Stomach smooth muscle (tissue), 2 donors: ENCODE measurements around the gene TMEM44.
A peak's percentile ranks its signal among the peaks of the same experiment; 100 is the strongest.

ENCODE experiments used
- H3K27ac ChIP-seq: one replicate; pipeline ENCODE4 v1.7.0; 2013; ENCODE audit warnings: mild to moderate bottlenecking, low read length, inconsistent platforms
- H3K27me3 ChIP-seq, 2 donors: one replicate each; pipeline ENCODE4 v1.7.0; 2013; ENCODE audit warnings: low read length in 2 of 2; ENCODE audit not compliant: insufficient read depth in 2 of 2, control insufficient read depth in 1 of 2
- H3K36me3 ChIP-seq, 2 donors: one replicate each; pipeline ENCODE4 v1.7.0; 2013; ENCODE audit warnings: low read length in 2 of 2; ENCODE audit not compliant: control insufficient read depth in 2 of 2, insufficient read depth in 2 of 2
- H3K4me1 ChIP-seq: one replicate; pipeline ENCODE4 v1.7.0; 2013; ENCODE audit warnings: low read length; ENCODE audit not compliant: control insufficient read depth, insufficient read depth
- H3K4me3 ChIP-seq, 2 donors: one replicate each; pipeline ENCODE4 v1.7.0; 2013; ENCODE audit warnings: low read length in 2 of 2
- H3K9ac ChIP-seq, 2 donors: one replicate each; pipeline ENCODE4 v1.7.0; 2013; ENCODE audit warnings: low read length in 2 of 2, mild to moderate bottlenecking in 1 of 2
- H3K9me3 ChIP-seq, 2 donors: one replicate each; pipeline ENCODE4 v1.7.0; 2013; ENCODE audit warnings: low read length in 2 of 2; ENCODE audit not compliant: control insufficient read depth in 2 of 2
- donor health status: healthy.
- donor health status: Pancreatic carcinoma.

TMEM44 gene

DNA sequence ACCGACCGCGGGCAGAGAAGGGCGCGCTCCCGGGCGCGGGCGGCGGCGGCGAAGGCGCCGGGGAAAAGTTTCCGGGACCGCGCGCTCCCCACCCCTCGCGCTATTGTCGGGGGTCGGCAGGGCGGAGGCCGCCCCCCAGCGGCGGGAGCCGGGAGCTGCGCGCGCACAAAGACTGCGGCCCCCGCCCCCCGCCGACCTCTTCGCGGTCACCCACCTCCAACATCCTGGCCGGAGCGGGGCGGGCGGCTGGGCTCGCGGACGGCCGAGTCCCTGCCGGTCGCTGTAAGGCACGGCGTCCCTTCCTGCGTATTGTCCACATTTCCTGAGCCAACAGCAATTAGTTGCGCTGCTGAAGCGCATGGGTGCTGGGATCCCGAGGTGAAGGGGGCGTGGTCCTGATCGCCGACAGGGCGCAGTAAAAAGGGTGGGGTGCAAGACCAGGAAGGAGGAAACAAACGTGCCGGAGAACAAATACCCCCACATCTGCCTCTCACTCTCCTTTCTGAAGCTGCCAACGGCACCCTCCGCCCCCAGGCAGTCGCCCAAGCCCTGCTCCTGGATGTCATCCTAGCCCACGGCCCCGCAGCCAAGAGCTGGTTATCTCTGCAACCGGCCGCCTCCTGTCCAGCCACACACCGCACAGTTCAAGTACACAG lies at the start of gene TMEM44:
TSS of gene TMEM44 (minus strand) at position 71 of the 656 bp plus-strand sequence. CDS start 204 bp downstream, outside the sequence.
- Histone ChIP-seq H3K4me3 (peak within 1 kb of the TSS; percentile 76 to 79), H3K36me3 (no peaks in the 10 kb centered on the region), H3K27me3 (no peaks in the 10 kb centered on the region), H3K9me3 (no peaks in the 10 kb centered on the region), H3K4me1 (peaks cover 5% of the 10 kb centered on the region), H3K27ac (no peak within 1 kb of the TSS), H3K9ac (peak within 1 kb of the TSS; percentile 42 to 47)

- peaks cover 28% of the 10 kb centered on the region for H3K4me1 ChIP-seq
- H3K9ac ChIP-seq, result peak overlapping the region in 1 of 2 donors; percentile 51
- no peak overlapping the region for H3K27ac ChIP-seq
- H3K36me3 ChIP-seq, result no peaks in the 10 kb centered on the region
- H3K27me3 ChIP-seq, result no peaks in the 10 kb centered on the region
- no peaks in the 10 kb centered on the region for H3K9me3 ChIP-seq
- no peak overlapping the region for H3K4me3 ChIP-seq
These were observed 49.6 kb upstream of the TMEM44 start for GRCh38 chr3:194682694-194683310.

DNA sequence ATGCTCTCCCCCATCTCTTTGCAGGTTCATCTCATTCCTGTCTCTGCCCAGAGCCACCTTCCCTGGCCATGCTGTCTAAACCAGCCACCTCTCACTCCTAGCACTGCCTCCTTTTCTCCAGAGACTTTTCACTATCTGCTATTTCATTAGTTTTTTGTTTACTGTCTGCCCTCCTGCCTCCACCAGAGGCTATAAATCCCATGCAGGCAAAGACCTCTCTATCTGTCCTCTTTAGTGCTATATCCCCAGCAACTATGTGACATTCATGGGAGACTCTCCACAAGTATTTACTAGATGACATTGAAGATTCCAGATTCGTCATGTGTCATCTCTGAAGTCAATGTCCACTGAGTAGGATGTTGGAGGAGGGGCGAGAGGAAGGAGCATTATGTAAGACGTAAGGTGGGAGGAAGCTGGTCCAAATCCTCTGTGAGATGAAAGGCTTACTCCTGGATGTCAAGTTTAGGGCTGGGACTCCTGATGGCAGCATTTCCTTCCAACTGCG lies 49.0 kb upstream of the TMEM44 start:
- Histone ChIP-seq H3K9me3 (no peaks in the 10 kb centered on the region), H3K36me3 (no peaks in the 10 kb centered on the region), H3K4me3 (no peak overlapping the region), H3K27me3 (no peaks in the 10 kb centered on the region), H3K4me1 (peaks cover 22% of the 10 kb centered on the region), H3K9ac (peak overlapping the region in 1 of 2 donors; percentile 51), H3K27ac (no peak overlapping the region)

DNA sequence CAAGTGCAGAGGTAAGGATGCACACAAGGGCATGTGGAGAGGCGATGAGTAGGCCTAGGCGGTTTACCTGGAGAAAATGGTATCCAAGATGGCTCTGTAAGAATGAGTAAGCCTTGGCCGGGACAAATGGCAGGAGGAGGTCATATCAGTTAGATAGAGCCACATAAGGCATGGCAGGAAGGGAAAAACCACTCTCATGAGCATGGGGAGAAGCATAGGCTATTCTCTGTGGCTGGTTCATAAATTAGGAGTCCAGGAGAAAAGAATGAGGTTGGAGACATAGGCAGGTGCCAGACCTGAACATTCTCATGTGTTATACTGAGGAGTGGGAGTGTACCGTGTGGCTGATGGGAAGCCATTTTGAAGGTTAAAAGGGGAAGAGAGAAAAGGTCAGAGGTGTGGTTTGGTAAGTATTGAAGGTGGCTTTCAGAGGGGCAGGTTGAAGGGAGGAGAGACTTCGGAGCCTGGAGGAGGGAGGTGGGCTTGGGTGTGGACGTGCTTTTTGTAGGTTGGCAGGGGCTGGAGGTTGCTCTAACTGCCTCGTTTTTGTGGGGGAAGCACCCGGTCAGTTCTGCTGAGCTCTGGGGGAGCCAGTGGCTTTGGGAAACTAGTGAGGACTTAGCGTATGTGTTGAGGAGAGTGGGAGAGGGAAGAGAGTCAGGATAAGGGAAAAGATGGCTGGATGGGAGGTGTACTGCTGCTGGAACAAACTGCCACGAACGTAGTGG lies 47.8 kb upstream of the TMEM44 start:
- Histone ChIP-seq H3K27ac (no peak overlapping the region), H3K27me3 (no peaks in the 10 kb centered on the region), H3K9me3 (no peaks in the 10 kb centered on the region), H3K9ac (no peak overlapping the region), H3K4me1 (peaks cover 12% of the 10 kb centered on the region), H3K4me3 (no peak overlapping the region), H3K36me3 (no peaks in the 10 kb centered on the region)

DNA sequence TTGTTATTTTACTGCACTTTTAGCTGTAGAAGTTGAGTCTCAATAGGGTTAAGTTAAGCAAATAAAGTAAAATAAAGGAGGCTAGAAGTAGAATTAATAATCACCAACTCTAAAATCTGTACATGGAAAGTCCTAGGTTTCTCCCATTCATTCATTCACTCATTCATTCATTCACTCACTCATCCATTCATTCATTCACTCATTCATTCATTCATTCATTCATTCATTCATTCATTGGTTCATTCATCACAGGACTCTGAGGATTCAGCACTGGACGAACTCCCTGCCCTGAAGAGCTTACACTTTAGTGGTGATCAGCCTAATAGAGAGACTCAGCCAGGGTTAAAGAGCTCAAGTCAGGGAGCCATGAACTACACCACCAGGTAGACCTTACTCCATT lies 43.3 kb upstream of the TMEM44 start:
- peaks cover 0 to 5% of the 10 kb centered on the region in 2 donors for H3K27me3 ChIP-seq
- H3K9ac ChIP-seq, result no peak overlapping the region
- no peak overlapping the region for H3K4me3 ChIP-seq
- H3K36me3 ChIP-seq, result no peaks in the 10 kb centered on the region
- peaks cover 2% of the 10 kb centered on the region for H3K4me1 ChIP-seq
- no peaks in the 10 kb centered on the region for H3K9me3 ChIP-seq
- H3K27ac ChIP-seq, result no peak overlapping the region

GRCh38 chr3:194675680-194676079 lies 42.5 kb upstream of the TMEM44 start:
- H3K27ac ChIP-seq, result no peak overlapping the region

GRCh38 chr3:194675081-194675640 lies 41.9 kb upstream of the TMEM44 start:
- Histone ChIP-seq H3K4me1 (peaks cover 12% of the 10 kb centered on the region), H3K9me3 (no peaks in the 10 kb centered on the region), H3K27ac (no peak overlapping the region), H3K9ac (no peak overlapping the region), H3K27me3 (peaks cover 0 to 5% of the 10 kb centered on the region in 2 donors), H3K4me3 (no peak overlapping the region), H3K36me3 (no peaks in the 10 kb centered on the region)

More at GRCh38 chr3:194675680-194676079, 42.5 kb upstream of the TMEM44 start:
- H3K27me3 ChIP-seq, result peaks cover 0 to 5% of the 10 kb centered on the region in 2 donors
- H3K4me1 ChIP-seq, result peaks cover 10% of the 10 kb centered on the region
- no peaks in the 10 kb centered on the region for H3K9me3 ChIP-seq
- H3K9ac ChIP-seq, result no peak overlapping the region
- H3K4me3 ChIP-seq, result no peak overlapping the region
- no peaks in the 10 kb centered on the region for H3K36me3 ChIP-seq

DNA sequence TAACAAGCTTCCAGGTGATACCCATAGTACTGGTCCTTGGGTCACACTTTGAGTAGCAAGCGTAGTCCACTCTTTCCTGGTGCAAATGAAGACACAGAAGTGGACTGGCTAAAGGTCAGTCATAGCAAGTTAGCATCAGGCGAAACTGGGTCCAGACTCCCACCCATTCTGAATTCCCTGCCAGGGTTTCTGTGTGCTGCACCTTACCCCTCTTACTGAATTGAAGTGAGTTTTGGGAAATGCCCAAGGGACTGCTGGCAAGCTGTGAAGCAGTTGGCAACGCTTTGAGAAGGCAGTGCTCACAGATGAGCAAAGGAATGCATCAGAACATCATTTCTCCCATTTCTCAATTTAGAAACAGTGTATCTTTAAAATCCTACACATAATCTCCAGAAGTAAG lies 40.5 kb upstream of the TMEM44 start:
- H3K9ac ChIP-seq, result no peak overlapping the region

DNA sequence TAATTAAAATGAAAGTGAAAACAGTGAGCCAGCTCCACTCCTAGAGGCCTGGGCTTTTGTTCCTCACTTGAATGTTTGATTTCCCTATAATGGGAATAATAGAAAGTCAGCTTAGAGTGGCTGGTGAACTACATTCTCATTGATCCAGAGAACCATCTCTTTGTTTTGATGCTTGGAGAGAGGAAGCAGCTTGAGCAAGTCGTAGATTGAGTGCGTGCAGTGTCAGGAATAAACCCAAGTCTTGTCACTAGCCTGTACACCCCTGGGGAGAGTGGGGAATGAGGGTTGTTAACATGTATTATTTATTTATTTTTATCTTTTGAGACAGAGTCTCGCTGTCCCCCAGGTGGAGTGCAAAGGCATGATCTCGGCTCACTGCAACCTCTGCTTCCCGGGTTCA lies 39.7 kb upstream of the TMEM44 start:
- Histone ChIP-seq H3K9me3 (no peaks in the 10 kb centered on the region), H3K27ac (peak overlapping the region; percentile 85), H3K4me1 (peaks cover 12% of the 10 kb centered on the region), H3K36me3 (peaks cover 0 to 2% of the 10 kb centered on the region in 2 donors), H3K9ac (peak overlapping the region; percentile 71 to 93), H3K4me3 (peak overlapping the region; percentile 78 to 99), H3K27me3 (peaks cover 0 to 5% of the 10 kb centered on the region in 2 donors)

More for the DNA sequence above, 40.5 kb upstream of the TMEM44 start:
- peaks cover 0 to 5% of the 10 kb centered on the region in 2 donors for H3K27me3 ChIP-seq
- no peak overlapping the region for H3K4me3 ChIP-seq
- peaks cover 12% of the 10 kb centered on the region for H3K4me1 ChIP-seq
- no peaks in the 10 kb centered on the region for H3K9me3 ChIP-seq
- H3K27ac ChIP-seq, result no peak overlapping the region
- peaks cover 0 to 2% of the 10 kb centered on the region in 2 donors for H3K36me3 ChIP-seq
